WTC11 (cell line): ENCODE measurements around the gene TRIM47. TPM values are rescaled to one million over a fixed set of nuclear protein-coding genes. Genes with fewer than 3 reads are reported as not detected.

Experiments
- ATAC-seq: fragments of 200-7000 bp; cut with Tn5 transposase; 2 replicates; pipeline ENCODE4 v1.10.0; 2021; ENCODE audit warnings: mild to moderate bottlenecking, moderate library complexity
- CTCF ChIA-PET: fragments of 300-600 bp; sonication (Branson Sonifier 250); formaldehyde crosslinking; loops from one replicate; lab custom pipeline; 2021; ENCODE audit warnings: antibody characterized with exemption; lab: Charles Lee
- POLR2A ChIA-PET: fragments of 350-600 bp; sonication (Branson Sonifier 250); formaldehyde crosslinking; loops from one replicate; lab custom pipeline; 2021; ENCODE audit warnings: antibody characterized with exemption; lab: Charles Lee
- DNase-seq: peaks from one replicate; pipeline ENCODE4 v3.0.0; 2021; ENCODE audit warnings: low spot score
- H3K27ac Mint-ChIP-seq: 2 replicates; pipeline ENCODE4 v1.8.0; 2021; ENCODE audit warnings: mixed read lengths
- H3K27me3 Mint-ChIP-seq: 2 replicates; pipeline ENCODE4 v1.8.0; 2021; ENCODE audit warnings: low read depth, mild to moderate bottlenecking, moderate library complexity, mixed read lengths
- H3K36me3 Mint-ChIP-seq: 2 replicates; pipeline ENCODE4 v1.8.0; 2021; ENCODE audit warnings: mixed read lengths
- H3K4me1 Mint-ChIP-seq: 2 replicates; pipeline ENCODE4 v1.8.0; 2022; ENCODE audit warnings: mixed read lengths
- H3K4me3 Mint-ChIP-seq: 2 replicates; pipeline ENCODE4 v1.8.0; 2021; ENCODE audit warnings: mild to moderate bottlenecking, moderate library complexity, mixed read lengths
- H3K9me3 Mint-ChIP-seq: 2 replicates; pipeline ENCODE4 v1.8.0; 2021; ENCODE audit warnings: mixed read lengths
- CREM ChIP-seq: sonication (generic); formaldehyde crosslinking; IDR thresholded peaks from 2 replicates; pipeline ENCODE4 v1.8.1; 2022; ENCODE audit warnings: mild to moderate bottlenecking, missing genetic modification reagents, moderate library complexity
- KAT7 ChIP-seq: sonication (generic); formaldehyde crosslinking; IDR thresholded peaks from 2 replicates; pipeline ENCODE4 v1.8.1; 2023; ENCODE audit warnings: missing genetic modification reagents, mild to moderate bottlenecking, borderline replicate concordance
- MYBL2 ChIP-seq: sonication (generic); formaldehyde crosslinking; IDR thresholded peaks from 2 replicates; pipeline ENCODE4 v1.8.1; 2023; ENCODE audit warnings: mild to moderate bottlenecking, moderate library complexity, missing genetic modification reagents
- SMAD3 ChIP-seq: sonication (generic); formaldehyde crosslinking; IDR thresholded peaks from 2 replicates; pipeline ENCODE4 v1.8.0; 2022; ENCODE audit warnings: missing genetic modification reagents, mild to moderate bottlenecking, borderline replicate concordance
- ZNF281 ChIP-seq: sonication (generic); formaldehyde crosslinking; IDR thresholded peaks from 2 replicates; pipeline ENCODE4 v1.8.0; 2023; ENCODE audit warnings: mild to moderate bottlenecking, missing genetic modification reagents
- ZNF317 ChIP-seq: sonication (generic); formaldehyde crosslinking; IDR thresholded peaks from 2 replicates; pipeline ENCODE4 v1.8.1; 2023; ENCODE audit warnings: low read depth, mild to moderate bottlenecking, moderate library complexity, missing genetic modification reagents, borderline replicate concordance
- ZNF512 ChIP-seq: sonication (generic); formaldehyde crosslinking; IDR thresholded peaks from 2 replicates; pipeline ENCODE4 v1.8.1; 2022; ENCODE audit warnings: missing genetic modification reagents, borderline replicate concordance
- total RNA-seq: library from RNA; stranded (reverse); gene quantifications from 3 replicates; pipeline ENCODE4 v1.2.3, GENCODE V29; 2021
- TF ChIP-seq, protein P1 (sequence below): sonication (generic); formaldehyde crosslinking; IDR thresholded peaks from 2 replicates; pipeline ENCODE4 v1.8.0; 2022; ENCODE audit warnings: missing genetic modification reagents
- TF ChIP-seq, protein P2 (sequence below): sonication (generic); formaldehyde crosslinking; IDR thresholded peaks from 2 replicates; pipeline ENCODE4 v1.8.0; 2022; ENCODE audit warnings: mild to moderate bottlenecking, missing genetic modification reagents
- TF ChIP-seq, protein P3 (sequence below): fragments of 200-600 bp; IDR thresholded peaks from 2 replicates; pipeline ENCODE4 v1.8.0; 2022; ENCODE audit warnings: antibody characterized with exemption
- TF ChIP-seq, protein P4 (sequence below): sonication (generic); formaldehyde crosslinking; conservative IDR thresholded peaks from 2 replicates; pipeline ENCODE4 v1.8.1; 2023; ENCODE audit warnings: mild to moderate bottlenecking, low read depth, missing genetic modification reagents, moderate library complexity

TRIM47 gene
- total RNA-seq, 1 experiment from 2014 or later: 10.0 TPM

- CTCF ChIA-PET: interaction anchor here (1.0 to 6.6 kb wide), 7 partner anchors 8 to 202 kb away, joined by 3 to 76 read pairs (median 4); partner anchors contain the start of genes SMIM5, UNC13D and WBP2
- no peak for ATAC-seq
Measured at GRCh38 chr17:75834928-75835653, 43.3 kb downstream of the TRIM47 start.

GRCh38 chr17:75834279-75834920, 44.0 kb downstream of the TRIM47 start:
- peaks cover 30% of the 10 kb centered on the region for H3K4me1 Mint-ChIP-seq
- no peak overlapping the region for H3K27ac Mint-ChIP-seq
- ChIA-PET POLR2A (no interaction called here), CTCF (interaction anchor here (1.0 to 6.6 kb wide), 5 partner anchors 12 to 201 kb away, joined by 3 to 76 read pairs (median 4); partner anchors contain the start of genes SMIM5, UNC13D and WBP2)
- H3K9me3 Mint-ChIP-seq: no peaks in the 10 kb centered on the region
- DNase-seq (no peak), ATAC-seq (no peak)
- TF ChIP-seq, protein P1, sequence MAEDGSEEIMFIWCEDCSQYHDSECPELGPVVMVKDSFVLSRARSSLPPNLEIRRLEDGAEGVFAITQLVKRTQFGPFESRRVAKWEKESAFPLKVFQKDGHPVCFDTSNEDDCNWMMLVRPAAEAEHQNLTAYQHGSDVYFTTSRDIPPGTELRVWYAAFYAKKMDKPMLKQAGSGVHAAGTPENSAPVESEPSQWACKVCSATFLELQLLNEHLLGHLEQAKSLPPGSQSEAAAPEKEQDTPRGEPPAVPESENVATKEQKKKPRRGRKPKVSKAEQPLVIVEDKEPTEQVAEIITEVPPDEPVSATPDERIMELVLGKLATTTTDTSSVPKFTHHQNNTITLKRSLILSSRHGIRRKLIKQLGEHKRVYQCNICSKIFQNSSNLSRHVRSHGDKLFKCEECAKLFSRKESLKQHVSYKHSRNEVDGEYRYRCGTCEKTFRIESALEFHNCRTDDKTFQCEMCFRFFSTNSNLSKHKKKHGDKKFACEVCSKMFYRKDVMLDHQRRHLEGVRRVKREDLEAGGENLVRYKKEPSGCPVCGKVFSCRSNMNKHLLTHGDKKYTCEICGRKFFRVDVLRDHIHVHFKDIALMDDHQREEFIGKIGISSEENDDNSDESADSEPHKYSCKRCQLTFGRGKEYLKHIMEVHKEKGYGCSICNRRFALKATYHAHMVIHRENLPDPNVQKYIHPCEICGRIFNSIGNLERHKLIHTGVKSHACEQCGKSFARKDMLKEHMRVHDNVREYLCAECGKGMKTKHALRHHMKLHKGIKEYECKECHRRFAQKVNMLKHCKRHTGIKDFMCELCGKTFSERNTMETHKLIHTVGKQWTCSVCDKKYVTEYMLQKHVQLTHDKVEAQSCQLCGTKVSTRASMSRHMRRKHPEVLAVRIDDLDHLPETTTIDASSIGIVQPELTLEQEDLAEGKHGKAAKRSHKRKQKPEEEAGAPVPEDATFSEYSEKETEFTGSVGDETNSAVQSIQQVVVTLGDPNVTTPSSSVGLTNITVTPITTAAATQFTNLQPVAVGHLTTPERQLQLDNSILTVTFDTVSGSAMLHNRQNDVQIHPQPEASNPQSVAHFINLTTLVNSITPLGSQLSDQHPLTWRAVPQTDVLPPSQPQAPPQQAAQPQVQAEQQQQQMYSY (CRISPR knock-in tag): no peak
- TF ChIP-seq, protein P2, sequence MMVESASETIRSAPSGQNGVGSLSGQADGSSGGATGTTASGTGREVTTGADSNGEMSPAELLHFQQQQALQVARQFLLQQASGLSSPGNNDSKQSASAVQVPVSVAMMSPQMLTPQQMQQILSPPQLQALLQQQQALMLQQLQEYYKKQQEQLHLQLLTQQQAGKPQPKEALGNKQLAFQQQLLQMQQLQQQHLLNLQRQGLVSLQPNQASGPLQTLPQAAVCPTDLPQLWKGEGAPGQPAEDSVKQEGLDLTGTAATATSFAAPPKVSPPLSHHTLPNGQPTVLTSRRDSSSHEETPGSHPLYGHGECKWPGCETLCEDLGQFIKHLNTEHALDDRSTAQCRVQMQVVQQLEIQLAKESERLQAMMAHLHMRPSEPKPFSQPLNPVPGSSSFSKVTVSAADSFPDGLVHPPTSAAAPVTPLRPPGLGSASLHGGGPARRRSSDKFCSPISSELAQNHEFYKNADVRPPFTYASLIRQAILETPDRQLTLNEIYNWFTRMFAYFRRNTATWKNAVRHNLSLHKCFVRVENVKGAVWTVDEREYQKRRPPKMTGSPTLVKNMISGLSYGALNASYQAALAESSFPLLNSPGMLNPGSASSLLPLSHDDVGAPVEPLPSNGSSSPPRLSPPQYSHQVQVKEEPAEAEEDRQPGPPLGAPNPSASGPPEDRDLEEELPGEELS: no peak
- TF ChIP-seq CREM (no peak), KAT7 (CRISPR knock-in tag) (no peak), ZNF317 (CRISPR knock-in tag) (no peak), MYBL2 (CRISPR knock-in tag) (no peak), ZNF512 (CRISPR knock-in tag) (no peak), ZNF281 (CRISPR knock-in tag) (no peak)
- TF ChIP-seq, protein P3, sequence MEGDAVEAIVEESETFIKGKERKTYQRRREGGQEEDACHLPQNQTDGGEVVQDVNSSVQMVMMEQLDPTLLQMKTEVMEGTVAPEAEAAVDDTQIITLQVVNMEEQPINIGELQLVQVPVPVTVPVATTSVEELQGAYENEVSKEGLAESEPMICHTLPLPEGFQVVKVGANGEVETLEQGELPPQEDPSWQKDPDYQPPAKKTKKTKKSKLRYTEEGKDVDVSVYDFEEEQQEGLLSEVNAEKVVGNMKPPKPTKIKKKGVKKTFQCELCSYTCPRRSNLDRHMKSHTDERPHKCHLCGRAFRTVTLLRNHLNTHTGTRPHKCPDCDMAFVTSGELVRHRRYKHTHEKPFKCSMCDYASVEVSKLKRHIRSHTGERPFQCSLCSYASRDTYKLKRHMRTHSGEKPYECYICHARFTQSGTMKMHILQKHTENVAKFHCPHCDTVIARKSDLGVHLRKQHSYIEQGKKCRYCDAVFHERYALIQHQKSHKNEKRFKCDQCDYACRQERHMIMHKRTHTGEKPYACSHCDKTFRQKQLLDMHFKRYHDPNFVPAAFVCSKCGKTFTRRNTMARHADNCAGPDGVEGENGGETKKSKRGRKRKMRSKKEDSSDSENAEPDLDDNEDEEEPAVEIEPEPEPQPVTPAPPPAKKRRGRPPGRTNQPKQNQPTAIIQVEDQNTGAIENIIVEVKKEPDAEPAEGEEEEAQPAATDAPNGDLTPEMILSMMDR: no peak
- H3K36me3 Mint-ChIP-seq: no peaks in the 10 kb centered on the region
- H3K4me3 Mint-ChIP-seq: no peak overlapping the region
- H3K27me3 Mint-ChIP-seq: no peaks in the 10 kb centered on the region

More at GRCh38 chr17:75834928-75835653, 43.3 kb downstream of the TRIM47 start:
- no peak overlapping the region for H3K4me3 Mint-ChIP-seq
- H3K27me3 Mint-ChIP-seq: no peaks in the 10 kb centered on the region
- POLR2A ChIA-PET: interaction anchor here (0.6 kb wide), 1 partner anchor 295 kb away, joined by 3 read pairs; no protein-coding TSS in a partner anchor
- no peak for TF ChIP-seq SMAD3 (CRISPR knock-in tag)
- TF ChIP-seq ZNF512 (CRISPR knock-in tag): no peak
- TF ChIP-seq, protein P4, sequence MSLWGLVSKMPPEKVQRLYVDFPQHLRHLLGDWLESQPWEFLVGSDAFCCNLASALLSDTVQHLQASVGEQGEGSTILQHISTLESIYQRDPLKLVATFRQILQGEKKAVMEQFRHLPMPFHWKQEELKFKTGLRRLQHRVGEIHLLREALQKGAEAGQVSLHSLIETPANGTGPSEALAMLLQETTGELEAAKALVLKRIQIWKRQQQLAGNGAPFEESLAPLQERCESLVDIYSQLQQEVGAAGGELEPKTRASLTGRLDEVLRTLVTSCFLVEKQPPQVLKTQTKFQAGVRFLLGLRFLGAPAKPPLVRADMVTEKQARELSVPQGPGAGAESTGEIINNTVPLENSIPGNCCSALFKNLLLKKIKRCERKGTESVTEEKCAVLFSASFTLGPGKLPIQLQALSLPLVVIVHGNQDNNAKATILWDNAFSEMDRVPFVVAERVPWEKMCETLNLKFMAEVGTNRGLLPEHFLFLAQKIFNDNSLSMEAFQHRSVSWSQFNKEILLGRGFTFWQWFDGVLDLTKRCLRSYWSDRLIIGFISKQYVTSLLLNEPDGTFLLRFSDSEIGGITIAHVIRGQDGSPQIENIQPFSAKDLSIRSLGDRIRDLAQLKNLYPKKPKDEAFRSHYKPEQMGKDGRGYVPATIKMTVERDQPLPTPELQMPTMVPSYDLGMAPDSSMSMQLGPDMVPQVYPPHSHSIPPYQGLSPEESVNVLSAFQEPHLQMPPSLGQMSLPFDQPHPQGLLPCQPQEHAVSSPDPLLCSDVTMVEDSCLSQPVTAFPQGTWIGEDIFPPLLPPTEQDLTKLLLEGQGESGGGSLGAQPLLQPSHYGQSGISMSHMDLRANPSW (CRISPR knock-in tag): no peak
- peak; percentile 66 for DNase-seq
- no peak overlapping the region for H3K27ac Mint-ChIP-seq
- no peaks in the 10 kb centered on the region for H3K9me3 Mint-ChIP-seq
- peaks cover 30% of the 10 kb centered on the region for H3K4me1 Mint-ChIP-seq
- no peaks in the 10 kb centered on the region for H3K36me3 Mint-ChIP-seq
